OCI-LY7 (cell line): ENCODE measurements around the gene VPS37B. TPM values are rescaled to one million over a fixed set of nuclear protein-coding genes. Genes with fewer than 3 reads are reported as not detected.

Experiments
- BruUV-seq: library from RNA; stranded (reverse); fragments of 400-500 nt; replicated peaks from 2 replicates; lab custom pipeline; 2021; lab: Mats Ljungman, UMichigan
- CTCF ChIA-PET: fragments of 300-600 bp; sonication (Branson Sonifier 250); formaldehyde crosslinking; loops from one replicate; lab custom pipeline; 2022; ENCODE audit warnings: antibody characterized with exemption; ENCODE audit not compliant: unreplicated experiment; lab: Charles Lee
- POLR2A ChIA-PET: fragments of 300-600 bp; sonication (Branson Sonifier 250); formaldehyde crosslinking; loops from one replicate; lab custom pipeline; 2022; ENCODE audit warnings: antibody characterized with exemption; lab: Charles Lee
- DNase-seq: peaks from one replicate; pipeline ENCODE4 v3.0.0-alpha.2; 2015; ENCODE audit warnings: low spot score
- H2AFZ ChIP-seq: fragments of 200-600 bp; sonication (generic), shearing (Covaris generic); 2 replicates; pipeline ENCODE4 v1.6.1; 2014; ENCODE audit warnings: mild to moderate bottlenecking, antibody characterized with exemption, low read length, moderate library complexity
- H3K27ac ChIP-seq: fragments of 200-600 bp; sonication (generic); 2 replicates; pipeline ENCODE4 v1.5.1; 2014; ENCODE audit warnings: mixed run types, low read depth, mild to moderate bottlenecking, moderate library complexity, low read length, inconsistent platforms; ENCODE audit not compliant: poor library complexity, severe bottlenecking
- H3K36me3 ChIP-seq: fragments of 200-600 bp; sonication (generic); 2 replicates; pipeline ENCODE4 v1.6.1; 2014; ENCODE audit warnings: mild to moderate bottlenecking, antibody characterized with exemption, low read length, moderate library complexity, mixed read lengths; ENCODE audit not compliant: insufficient read depth
- H3K4me1 ChIP-seq: fragments of 200-600 bp; sonication (generic); 2 replicates; pipeline ENCODE4 v1.5.1; 2014; ENCODE audit warnings: mild to moderate bottlenecking, low read length; ENCODE audit not compliant: insufficient read depth, poor library complexity, severe bottlenecking
- H3K4me2 ChIP-seq: fragments of 200-600 bp; sonication (generic); 2 replicates; pipeline ENCODE4 v1.6.1; 2014; ENCODE audit warnings: mild to moderate bottlenecking, low read length
- H3K4me3 ChIP-seq: fragments of 200-600 bp; sonication (generic); 2 replicates; pipeline ENCODE4 v1.5.1; 2014; ENCODE audit warnings: mild to moderate bottlenecking, low read depth, low read length; ENCODE audit not compliant: poor library complexity, severe bottlenecking
- H3K79me2 ChIP-seq: fragments of 200-600 bp; sonication (generic); 2 replicates; pipeline ENCODE4 v1.6.1; 2016; ENCODE audit warnings: low read depth, mild to moderate bottlenecking, low read length, moderate library complexity, mixed read lengths; ENCODE audit not compliant: insufficient read depth
- H3K9me2 ChIP-seq: fragments of 200-600 bp; sonication (generic); 2 replicates; pipeline ENCODE4 v1.6.1; 2016; ENCODE audit warnings: mild to moderate bottlenecking, low read length, mixed read lengths; ENCODE audit not compliant: insufficient read depth
- H3K9me3 ChIP-seq: fragments of 200-600 bp; sonication (generic); 2 replicates; pipeline ENCODE4 v1.6.1; 2014; ENCODE audit warnings: mild to moderate bottlenecking, mixed run types, low read length, mixed read lengths
- H4K20me1 ChIP-seq: fragments of 200-600 bp; sonication (generic); 2 replicates; pipeline ENCODE4 v1.6.1; 2014; ENCODE audit warnings: mild to moderate bottlenecking, antibody characterized with exemption, low read length, moderate library complexity, mixed read lengths; ENCODE audit not compliant: insufficient read depth
- CTCF ChIP-seq: fragments of 200-600 bp; sonication (generic); conservative IDR thresholded peaks from 2 replicates; pipeline ENCODE4 v1.5.1; 2014; ENCODE audit warnings: mild to moderate bottlenecking, antibody characterized with exemption, low read length, moderate library complexity, mixed read lengths
- EZH2phosphoT487 ChIP-seq: fragments of 200-600 bp; sonication (generic); IDR thresholded peaks from 2 replicates; pipeline ENCODE4 v1.6.1; 2018; ENCODE audit warnings: low read depth, borderline replicate concordance, mild to moderate bottlenecking, mixed run types, antibody characterized with exemption, low read length, moderate library complexity, mixed read lengths
- intact Hi-C: fragments of 100-400 bp; cut with micrococcal nuclease; formaldehyde crosslinking; loops from one replicate; pipeline ENCODE4 v1.10.0; 2022; ENCODE audit not compliant: unreplicated experiment
- total RNA-seq, 2 experiments: library from RNA; depleted of rRNA in 1 of 2; stranded (reverse); fragments of >200 nt in 1 of 2; shearing (Covaris generic) in 1 of 2; gene quantifications; 2 replicates each; pipeline ENCODE4 v1.2.3, GENCODE V29; 2014 to 2022

Gene VPS37B
- total RNA-seq, 2 experiments from 2014 or later = 1.7 to 2.5 TPM

DNA sequence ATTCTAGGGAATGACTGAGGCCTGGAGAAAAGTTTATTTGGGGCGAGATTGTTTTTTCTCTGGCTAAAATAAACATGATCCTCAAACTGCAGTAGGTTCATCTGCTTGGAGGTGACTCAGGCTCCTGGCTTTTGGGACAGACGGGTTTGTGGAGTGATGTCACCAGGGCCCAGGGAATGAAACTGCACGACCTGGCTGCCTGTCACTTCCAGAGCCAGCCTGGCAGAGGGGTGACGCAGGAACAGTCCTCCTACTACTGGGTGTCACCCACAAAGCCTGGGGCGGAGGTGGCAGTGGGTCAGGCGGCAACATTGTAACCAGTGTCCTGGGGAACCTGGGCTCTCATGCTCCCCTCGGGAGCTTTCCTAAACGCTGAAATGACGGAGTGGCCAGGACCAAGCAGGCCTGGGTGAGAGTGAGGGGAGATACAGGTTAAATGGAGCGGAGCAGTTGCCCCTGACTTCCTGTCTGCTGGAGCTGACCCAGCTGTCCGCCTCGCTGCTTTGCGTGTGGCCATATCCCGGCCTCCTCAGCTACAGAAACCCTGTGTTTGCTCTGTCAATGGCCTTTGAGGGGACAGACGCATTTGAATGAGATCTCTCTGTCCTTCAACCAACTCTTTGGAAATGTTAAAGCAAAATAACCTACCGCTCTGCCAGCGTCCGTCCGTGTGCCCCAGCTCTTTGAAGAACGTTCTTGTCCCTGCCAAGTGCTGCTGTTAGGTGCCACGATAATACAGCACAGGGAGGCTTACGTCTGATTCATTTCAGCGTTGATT, 54.2 kb downstream of the VPS37B start:
- Histone ChIP-seq H3K9me2 (no peaks in the 10 kb centered on the region), H2AFZ (no peak overlapping the region), H3K79me2 (peaks cover 49% of the 10 kb centered on the region), H3K27ac (no peak overlapping the region), H3K9me3 (no peaks in the 10 kb centered on the region), H3K4me3 (no peak overlapping the region), H3K4me2 (no peak overlapping the region), H3K36me3 (peaks cover 20% of the 10 kb centered on the region), H4K20me1 (peaks cover 12% of the 10 kb centered on the region), H3K4me1 (peaks cover 35% of the 10 kb centered on the region)
- ChIA-PET POLR2A (interaction anchor here (0.6 kb wide), 1 partner anchor 19 kb away, joined by 4 read pairs; no protein-coding TSS in a partner anchor), CTCF (no interaction called here)
- TF ChIP-seq EZH2phosphoT487 (no peak), CTCF (no peak)
- BruUV-seq = no TSS peak
- intact Hi-C loops = no loop called here
- DNase-seq = no peak

- Histone ChIP-seq H4K20me1 (peaks cover 12% of the 10 kb centered on the region; the same call in 1 of the 2 replicates), H3K9me3 (no peaks in the 10 kb centered on the region), H3K79me2 (peaks cover 47% of the 10 kb centered on the region), H3K4me3 (no peak overlapping the region), H3K9me2 (no peaks in the 10 kb centered on the region), H3K4me1 (peaks cover 32% of the 10 kb centered on the region), H2AFZ (no peak overlapping the region), H3K4me2 (no peak overlapping the region), H3K27ac (no peak overlapping the region), H3K36me3 (peaks cover 20% of the 10 kb centered on the region)
- ChIA-PET CTCF (no interaction called here), POLR2A (no interaction called here)
- BruUV-seq = no TSS peak
- DNase-seq = no peak
- intact Hi-C loops = no loop called here
- TF ChIP-seq CTCF = no peak
- TF ChIP-seq EZH2phosphoT487 = no peak
Observed at GRCh38 chr12:122840580-122841513, 55.1 kb downstream of the VPS37B start.
